Measurements from ENCODE around the gene CEP57L1.

The CEP57L1 gene

GRCh38 chr6:109095036-109095834, at the start of gene CEP57L1:
TSS of gene CEP57L1 (plus strand) at chr6:109095507. CDS start at chr6:109145222, 49,715 bp downstream.
- TF ChIP-seq, protein P1, sequence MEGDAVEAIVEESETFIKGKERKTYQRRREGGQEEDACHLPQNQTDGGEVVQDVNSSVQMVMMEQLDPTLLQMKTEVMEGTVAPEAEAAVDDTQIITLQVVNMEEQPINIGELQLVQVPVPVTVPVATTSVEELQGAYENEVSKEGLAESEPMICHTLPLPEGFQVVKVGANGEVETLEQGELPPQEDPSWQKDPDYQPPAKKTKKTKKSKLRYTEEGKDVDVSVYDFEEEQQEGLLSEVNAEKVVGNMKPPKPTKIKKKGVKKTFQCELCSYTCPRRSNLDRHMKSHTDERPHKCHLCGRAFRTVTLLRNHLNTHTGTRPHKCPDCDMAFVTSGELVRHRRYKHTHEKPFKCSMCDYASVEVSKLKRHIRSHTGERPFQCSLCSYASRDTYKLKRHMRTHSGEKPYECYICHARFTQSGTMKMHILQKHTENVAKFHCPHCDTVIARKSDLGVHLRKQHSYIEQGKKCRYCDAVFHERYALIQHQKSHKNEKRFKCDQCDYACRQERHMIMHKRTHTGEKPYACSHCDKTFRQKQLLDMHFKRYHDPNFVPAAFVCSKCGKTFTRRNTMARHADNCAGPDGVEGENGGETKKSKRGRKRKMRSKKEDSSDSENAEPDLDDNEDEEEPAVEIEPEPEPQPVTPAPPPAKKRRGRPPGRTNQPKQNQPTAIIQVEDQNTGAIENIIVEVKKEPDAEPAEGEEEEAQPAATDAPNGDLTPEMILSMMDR (IDR thresholded peaks at IDR 0.05), result no peak

- TF ChIP-seq, protein P1 (IDR thresholded peaks at IDR 0.05), result no peak
Observed at GRCh38 chr6:109048176-109048575, 47.1 kb upstream of the CEP57L1 start.

DNA sequence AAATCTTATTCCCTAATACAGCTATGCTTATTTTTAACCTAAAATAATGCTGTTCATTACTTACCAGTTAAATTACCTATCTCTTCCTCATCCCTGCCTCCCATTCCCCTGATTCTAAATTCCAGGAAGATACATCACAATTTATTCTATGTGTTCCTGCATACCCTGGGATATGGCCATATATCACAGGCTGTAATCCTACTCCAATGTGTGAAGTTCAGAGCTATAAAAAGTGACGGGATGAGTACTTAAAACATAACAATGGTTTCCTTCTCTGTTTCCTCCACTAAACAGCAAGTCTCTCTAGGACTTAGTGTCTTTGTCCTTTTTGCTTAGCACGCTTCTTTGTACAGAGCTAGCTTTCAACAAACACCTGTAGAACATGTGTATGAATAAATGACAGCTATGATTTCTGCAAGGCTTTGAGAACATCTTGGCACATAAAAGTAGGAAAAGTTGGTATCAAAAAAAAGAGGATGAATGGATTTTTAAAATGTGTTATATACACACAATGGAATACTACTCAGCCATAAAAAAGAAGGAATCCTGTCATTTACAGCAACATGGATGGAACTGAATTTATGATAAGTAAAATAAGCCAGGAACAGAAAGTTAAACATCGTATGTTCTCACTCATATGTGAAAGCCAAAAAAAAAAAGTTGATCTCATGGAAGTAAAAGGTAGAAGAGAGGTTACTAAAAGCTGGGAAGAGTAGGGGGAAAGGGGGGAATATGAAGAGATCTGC, 46.5 kb upstream of the CEP57L1 start:
- TF ChIP-seq, protein P1 (IDR thresholded peaks at IDR 0.05), result no peak

DNA sequence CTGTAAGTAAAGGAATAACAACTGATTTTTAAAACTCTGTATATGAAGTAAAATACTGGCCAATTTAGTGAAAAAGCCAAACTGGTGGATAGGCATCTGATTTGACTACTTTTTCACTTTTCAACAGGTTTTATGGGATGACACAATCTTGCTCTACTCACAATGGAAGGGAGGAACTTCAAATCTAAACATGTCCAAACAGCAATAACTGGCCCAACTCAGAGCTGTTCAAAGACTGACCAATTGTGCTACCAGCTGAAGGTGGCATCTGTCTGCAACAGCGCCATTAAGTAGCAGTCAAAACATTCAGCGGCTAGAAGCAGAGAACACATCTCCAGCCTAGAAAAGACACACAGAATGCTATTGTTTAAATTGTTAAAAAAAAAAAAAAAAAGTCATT, 45.3 kb upstream of the CEP57L1 start:
- TF ChIP-seq, protein P1 (IDR thresholded peaks at IDR 0.05), result no peak

GRCh38 chr6:109050447-109051102, 44.7 kb upstream of the CEP57L1 start:
- TF ChIP-seq, protein P1 (IDR thresholded peaks at IDR 0.05), result no peak

DNA sequence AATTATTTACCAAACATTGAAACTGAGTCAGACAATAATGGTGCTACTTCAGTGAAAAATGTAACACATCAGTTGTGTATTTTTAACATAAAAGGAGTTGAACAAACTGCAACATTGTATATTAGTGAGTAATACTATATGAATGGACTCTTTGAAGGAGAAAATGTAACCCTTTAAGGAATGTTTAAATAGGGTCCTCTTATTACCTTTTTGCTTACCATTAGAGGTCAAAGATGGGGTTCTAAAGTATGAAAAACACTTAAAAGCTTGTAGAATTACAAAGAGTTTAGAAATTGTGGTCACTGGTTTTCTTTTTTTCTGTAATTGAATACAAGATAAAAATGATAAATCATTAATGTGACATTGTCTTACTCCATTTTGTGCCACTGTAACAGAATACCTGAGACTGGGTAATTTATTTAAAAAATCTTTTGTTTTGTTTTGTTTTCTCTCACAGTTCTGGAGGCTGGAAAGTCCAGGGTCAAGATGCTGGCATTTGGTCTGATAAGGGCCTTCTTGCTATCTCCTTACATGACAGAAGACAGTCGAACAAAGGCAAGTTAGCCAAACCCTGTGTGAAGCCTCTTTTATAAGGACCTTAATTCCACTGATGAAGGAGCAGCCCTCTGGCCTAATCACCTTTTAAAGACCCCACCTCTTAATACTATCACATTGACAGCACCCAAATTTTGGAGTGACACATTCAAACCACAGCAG, 43.8 kb upstream of the CEP57L1 start:
- TF ChIP-seq, protein P1 (IDR thresholded peaks at IDR 0.05), result no peak
